Measurements from ENCODE around the gene CRYGB. TPM values are rescaled to one million over a fixed set of nuclear protein-coding genes. Genes with fewer than 3 reads are reported as not detected.
"Not testable (repeated sequence)": the region's sequence is repeated elsewhere in the genome, so short reads cannot be mapped to it uniquely, and the experiment has no call there.

The CRYGB gene
- total and polyA plus RNA-seq, 10 of the 15 experiments (the other 5 are each of a cell fraction or from before 2014, with no cell fraction given) = not detected

DNA sequence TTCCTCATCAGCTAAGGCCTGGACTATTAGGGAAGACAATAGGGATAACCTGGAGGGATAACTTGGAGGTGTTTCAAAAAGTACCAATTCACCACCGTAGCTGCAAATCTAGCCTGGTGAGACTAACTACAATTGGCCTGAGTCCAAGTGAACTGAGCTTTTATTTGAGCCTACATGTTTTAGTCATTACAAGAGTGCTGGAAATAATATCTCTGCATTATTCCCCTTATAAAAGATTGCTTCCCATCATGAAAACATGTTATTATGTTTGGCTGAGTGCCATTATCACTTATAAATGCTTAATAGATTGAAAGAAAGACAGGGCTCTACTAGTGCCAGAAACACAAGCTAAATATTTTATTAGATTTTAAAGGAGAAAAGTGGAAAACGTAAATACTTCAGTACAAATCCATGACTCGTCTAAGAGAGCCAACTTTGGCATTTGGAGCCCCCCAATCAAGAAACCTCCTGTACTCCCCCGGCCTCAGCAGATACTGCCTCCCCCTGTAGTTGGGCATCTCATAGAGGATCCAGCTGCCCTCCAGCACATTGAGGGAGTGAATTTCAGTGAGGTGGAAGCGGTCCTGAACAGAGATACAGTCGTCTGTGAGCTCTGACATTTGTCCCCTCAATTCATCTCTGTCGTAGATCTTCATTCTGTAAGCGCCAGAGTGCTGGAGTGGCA is 3.6 kb downstream of the CRYGB start:
- DNase-seq (ENCODE audit: low read depth, low spot score) (no peak), FAIRE-seq (no peak), ATAC-seq (no peak)
- ChIA-PET SMC1A (ENCODE audit: uncharacterized antibody, unreplicated experiment) (interaction anchor here (0.8 kb wide), 1 partner anchor 14 kb away, joined by 3 read pairs; no protein-coding TSS in a partner anchor), CTCF (interaction anchor here (1.3 to 1.4 kb wide), 2 partner anchors 11 to 34 kb away, joined by 3 to 4 read pairs; no protein-coding TSS in a partner anchor), POLR2A (no interaction called here), RAD21 (ENCODE audit: unreplicated experiment) (no interaction called here)
- H3K79me2 ChIP-seq (ENCODE audit: control insufficient read depth, insufficient read depth, low read length) = no peaks in the 10 kb centered on the region
- WGBS (ENCODE audit: insufficient coverage, insufficient replicate concordance, low lambda C conversion rate, missing lambda C conversion rate) = 46% methylated on average over 8 of the region's 8 CpGs
- intact Hi-C loops (cut with micrococcal nuclease; ENCODE audit: unreplicated experiment) = no loop called here
- H3K36me3 ChIP-seq (ENCODE audit: control insufficient read depth in 2 of 2, insufficient read depth in 2 of 2, low read length in 1 of 2) = no peaks in the 10 kb centered on the region
- H3K4me1 ChIP-seq (ENCODE audit: control insufficient read depth, insufficient read depth, low read length) = no peaks in the 10 kb centered on the region
- no peaks in the 10 kb centered on the region for H3K27me3 ChIP-seq (replicated peaks in 1 of 2; ENCODE audit: control insufficient read depth in 2 of 2, insufficient read depth in 2 of 2, low read length in 1 of 2)
- H3K4me2 ChIP-seq (ENCODE audit: control insufficient read depth, insufficient read depth) = no peak overlapping the region
- H2AFZ ChIP-seq (ENCODE audit: control insufficient read depth, low read depth, low read length) = no peak overlapping the region
- TF ChIP-seq MEF2B (IDR thresholded peaks at IDR 0.05; ENCODE audit: partially characterized antibody, poor library complexity, severe bottlenecking) = no peak
- TF ChIP-seq TCF3 (IDR thresholded peaks at IDR 0.05; ENCODE audit: borderline replicate concordance, insufficient read depth, low read depth, low read length) = no peak
- TF ChIP-seq CBFB (IDR thresholded peaks at IDR 0.05; ENCODE audit: low read depth) = no peak
- TF ChIP-seq MTA2 (IDR thresholded peaks at IDR 0.05; ENCODE audit: low read depth) = no peak
- TF ChIP-seq HDGF (IDR thresholded peaks at IDR 0.05) = no peak
- H3K27ac ChIP-seq (ENCODE audit: control insufficient read depth, insufficient read depth) = no peak overlapping the region
- H3K9me3 ChIP-seq (replicated peaks; ENCODE audit: control insufficient read depth, insufficient read depth, low read length) = no peaks in the 10 kb centered on the region; the same call in 2 of the 3 replicates
- H3K4me3 ChIP-seq = no peak overlapping the region
- no TSS peak for BruUV-seq (replicated peaks)
- H3K9ac ChIP-seq (ENCODE audit: control insufficient read depth, insufficient read depth, low read length) = no peak overlapping the region
- in situ Hi-C loops (cut with MboI) = no loop called here
- H4K20me1 ChIP-seq (ENCODE audit: control insufficient read depth, insufficient read depth) = no peaks in the 10 kb centered on the region

DNA sequence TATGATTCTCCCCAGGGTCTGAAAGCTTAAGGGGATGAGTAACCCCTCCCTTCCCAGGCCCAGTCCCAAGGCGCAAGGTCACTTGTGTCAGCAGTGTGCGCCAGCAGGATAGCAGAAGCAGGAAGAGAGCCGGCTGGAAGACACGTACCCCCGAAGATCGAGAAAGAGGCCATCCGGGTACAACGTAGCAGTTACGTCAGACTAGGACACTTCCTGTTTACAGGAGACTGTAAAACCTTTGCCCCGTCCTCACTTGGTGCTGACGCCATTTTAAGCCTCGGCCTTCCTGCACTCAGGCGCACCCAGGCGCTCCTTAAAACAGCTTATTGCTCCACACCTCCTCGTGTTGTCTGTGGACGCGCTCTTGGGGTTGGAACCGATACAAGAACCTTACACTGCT is 6.5 kb downstream of the CRYGB start:
- no peak overlapping the region for H2AFZ ChIP-seq (ENCODE audit: control insufficient read depth, low read depth, low read length)
- WGBS (ENCODE audit: insufficient coverage, insufficient replicate concordance, low lambda C conversion rate, missing lambda C conversion rate) = 87% methylated on average over 18 of the region's 18 CpGs
- no peak overlapping the region for H3K4me3 ChIP-seq
- no peaks in the 10 kb centered on the region; the same call in 2 of the 3 replicates for H3K9me3 ChIP-seq (replicated peaks; ENCODE audit: control insufficient read depth, insufficient read depth, low read length)
- ChIA-PET POLR2A (no interaction called here), CTCF (no interaction called here), RAD21 (ENCODE audit: unreplicated experiment) (no interaction called here), SMC1A (ENCODE audit: uncharacterized antibody, unreplicated experiment) (interaction anchor here (0.5 kb wide), 1 partner anchor 20 kb away, joined by 4 read pairs; no protein-coding TSS in a partner anchor)
- DNase-seq (ENCODE audit: low read depth, low spot score) = no peak
- H4K20me1 ChIP-seq (ENCODE audit: control insufficient read depth, insufficient read depth) = no peaks in the 10 kb centered on the region
- H3K79me2 ChIP-seq (ENCODE audit: control insufficient read depth, insufficient read depth, low read length) = no peaks in the 10 kb centered on the region
- peaks cover 2% of the 10 kb centered on the region; the same call in 1 of the 2 replicates for H3K4me1 ChIP-seq (ENCODE audit: control insufficient read depth, insufficient read depth, low read length)
- no peak overlapping the region for H3K27ac ChIP-seq (ENCODE audit: control insufficient read depth, insufficient read depth)
- ATAC-seq = no peak
- in situ Hi-C loops (cut with MboI) = no loop called here
- TF ChIP-seq MXI1 (IDR thresholded peaks at IDR 0.05; ENCODE audit: low read depth, low read length) = no peak
- TF ChIP-seq ZNF24 (IDR thresholded peaks at IDR 0.05) = no peak
- no peak for TF ChIP-seq LARP7 (IDR thresholded peaks at IDR 0.05)
- TF ChIP-seq, protein P1, sequence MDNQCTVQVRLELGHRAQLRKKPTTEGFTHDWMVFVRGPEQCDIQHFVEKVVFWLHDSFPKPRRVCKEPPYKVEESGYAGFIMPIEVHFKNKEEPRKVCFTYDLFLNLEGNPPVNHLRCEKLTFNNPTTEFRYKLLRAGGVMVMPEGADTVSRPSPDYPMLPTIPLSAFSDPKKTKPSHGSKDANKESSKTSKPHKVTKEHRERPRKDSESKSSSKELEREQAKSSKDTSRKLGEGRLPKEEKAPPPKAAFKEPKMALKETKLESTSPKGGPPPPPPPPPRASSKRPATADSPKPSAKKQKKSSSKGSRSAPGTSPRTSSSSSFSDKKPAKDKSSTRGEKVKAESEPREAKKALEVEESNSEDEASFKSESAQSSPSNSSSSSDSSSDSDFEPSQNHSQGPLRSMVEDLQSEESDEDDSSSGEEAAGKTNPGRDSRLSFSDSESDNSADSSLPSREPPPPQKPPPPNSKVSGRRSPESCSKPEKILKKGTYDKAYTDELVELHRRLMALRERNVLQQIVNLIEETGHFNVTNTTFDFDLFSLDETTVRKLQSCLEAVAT (IDR thresholded peaks at IDR 0.05) = no peak
- no peak for TF ChIP-seq MEF2B (IDR thresholded peaks at IDR 0.05; ENCODE audit: partially characterized antibody, poor library complexity, severe bottlenecking)
- BruUV-seq (replicated peaks) = no TSS peak
- H3K27me3 ChIP-seq (replicated peaks in 1 of 2; ENCODE audit: control insufficient read depth in 2 of 2, insufficient read depth in 2 of 2, low read length in 1 of 2) = no peaks in the 10 kb centered on the region
- no peaks in the 10 kb centered on the region for H3K36me3 ChIP-seq (ENCODE audit: control insufficient read depth in 2 of 2, insufficient read depth in 2 of 2, low read length in 1 of 2)
- intact Hi-C loops (cut with micrococcal nuclease; ENCODE audit: unreplicated experiment) = no loop called here
- no peak for FAIRE-seq
- no peak overlapping the region for H3K9ac ChIP-seq (ENCODE audit: control insufficient read depth, insufficient read depth, low read length)
- H3K4me2 ChIP-seq (ENCODE audit: control insufficient read depth, insufficient read depth) = no peak overlapping the region

DNA sequence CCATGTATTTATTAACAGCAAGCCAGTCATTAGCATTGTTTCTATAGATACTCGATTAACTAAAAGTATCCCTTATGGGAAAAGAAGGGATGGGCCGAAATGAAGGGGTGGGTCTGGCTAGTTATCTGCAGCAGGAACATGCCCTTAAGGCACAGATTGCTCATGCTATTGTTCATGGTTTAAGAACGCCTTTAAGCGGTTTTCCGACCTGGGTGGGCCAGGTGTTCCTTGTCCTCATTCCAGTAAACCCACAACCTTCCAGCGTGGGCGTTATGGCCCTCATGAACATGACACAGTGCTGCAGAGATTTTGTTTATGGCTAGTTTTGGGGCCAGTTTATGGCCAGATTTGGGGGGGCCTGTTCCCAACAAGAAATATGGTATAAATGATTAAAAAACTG is 7.6 kb downstream of the CRYGB start:
- H3K4me3 ChIP-seq; BruUV-seq (replicated peaks); H4K20me1 ChIP-seq (ENCODE audit: control insufficient read depth, insufficient read depth); DNase-seq (ENCODE audit: low read depth, low spot score); intact Hi-C loops (cut with micrococcal nuclease; ENCODE audit: unreplicated experiment); H3K36me3 ChIP-seq (ENCODE audit: control insufficient read depth in 2 of 2, insufficient read depth in 2 of 2, low read length in 1 of 2); H3K9ac ChIP-seq (ENCODE audit: control insufficient read depth, insufficient read depth, low read length); H3K27me3 ChIP-seq (replicated peaks in 1 of 2; ENCODE audit: control insufficient read depth in 2 of 2, insufficient read depth in 2 of 2, low read length in 1 of 2); H3K9me3 ChIP-seq (replicated peaks; ENCODE audit: control insufficient read depth, insufficient read depth, low read length); H2AFZ ChIP-seq (ENCODE audit: control insufficient read depth, low read depth, low read length); SMC1A ChIA-PET (ENCODE audit: uncharacterized antibody, unreplicated experiment); in situ Hi-C loops (cut with MboI); ATAC-seq; H3K4me2 ChIP-seq (ENCODE audit: control insufficient read depth, insufficient read depth); CTCF ChIA-PET; POLR2A ChIA-PET; FAIRE-seq; H3K27ac ChIP-seq (ENCODE audit: control insufficient read depth, insufficient read depth); H3K79me2 ChIP-seq (ENCODE audit: control insufficient read depth, insufficient read depth, low read length); H3K4me1 ChIP-seq (ENCODE audit: control insufficient read depth, insufficient read depth, low read length): not testable (repeated sequence)
- RAD21 ChIA-PET (ENCODE audit: unreplicated experiment) = interaction anchor here (0.7 kb wide), 1 partner anchor 365 kb away, joined by 3 read pairs; no protein-coding TSS in a partner anchor
- 60% methylated on average over 7 of the region's 7 CpGs for WGBS (ENCODE audit: insufficient coverage, insufficient replicate concordance, low lambda C conversion rate, missing lambda C conversion rate)
